ENCODE measurements around the gene VDR.

Gene VDR

DNA sequence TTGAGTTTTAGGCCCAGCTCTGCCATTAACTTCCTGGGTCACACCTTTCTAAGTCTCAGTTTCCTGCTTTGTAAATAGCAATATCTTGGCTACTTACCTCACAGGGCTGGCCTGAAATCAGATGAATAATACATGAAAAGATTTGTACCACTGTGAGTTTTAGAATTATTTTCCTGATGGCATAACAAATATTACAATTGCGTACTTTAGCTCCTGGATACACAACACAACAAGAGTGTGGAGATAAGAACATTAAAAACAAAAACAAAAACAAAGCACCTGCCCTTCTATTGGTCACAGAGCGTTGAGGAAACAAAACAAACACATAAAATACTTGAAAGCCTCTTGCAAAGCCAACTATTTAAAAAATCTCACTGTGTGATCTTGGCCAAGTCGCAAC lies 80.2 kb downstream of the VDR start:
- DNase-seq, result no peak

DNA sequence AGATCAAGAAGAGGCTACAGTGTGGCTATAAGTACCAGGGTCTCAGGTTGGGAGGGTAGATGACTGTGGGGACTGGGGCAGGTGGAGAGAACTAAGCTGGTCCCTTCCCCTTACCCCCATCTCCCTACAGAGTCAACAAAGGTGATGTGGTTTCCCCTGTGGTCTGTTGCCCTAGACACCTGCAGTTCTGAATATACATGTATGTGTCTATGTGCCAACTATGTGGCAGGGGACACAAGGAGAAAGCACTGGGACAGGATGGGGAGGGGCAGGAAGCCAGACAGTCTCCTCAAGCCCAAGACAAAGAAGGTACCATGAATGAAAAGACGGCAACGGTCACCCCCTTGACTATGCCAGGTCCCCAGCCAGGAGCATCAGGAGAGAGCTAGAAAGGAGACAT lies 80.6 kb downstream of the VDR start:
- DNase-seq, result no peak

DNA sequence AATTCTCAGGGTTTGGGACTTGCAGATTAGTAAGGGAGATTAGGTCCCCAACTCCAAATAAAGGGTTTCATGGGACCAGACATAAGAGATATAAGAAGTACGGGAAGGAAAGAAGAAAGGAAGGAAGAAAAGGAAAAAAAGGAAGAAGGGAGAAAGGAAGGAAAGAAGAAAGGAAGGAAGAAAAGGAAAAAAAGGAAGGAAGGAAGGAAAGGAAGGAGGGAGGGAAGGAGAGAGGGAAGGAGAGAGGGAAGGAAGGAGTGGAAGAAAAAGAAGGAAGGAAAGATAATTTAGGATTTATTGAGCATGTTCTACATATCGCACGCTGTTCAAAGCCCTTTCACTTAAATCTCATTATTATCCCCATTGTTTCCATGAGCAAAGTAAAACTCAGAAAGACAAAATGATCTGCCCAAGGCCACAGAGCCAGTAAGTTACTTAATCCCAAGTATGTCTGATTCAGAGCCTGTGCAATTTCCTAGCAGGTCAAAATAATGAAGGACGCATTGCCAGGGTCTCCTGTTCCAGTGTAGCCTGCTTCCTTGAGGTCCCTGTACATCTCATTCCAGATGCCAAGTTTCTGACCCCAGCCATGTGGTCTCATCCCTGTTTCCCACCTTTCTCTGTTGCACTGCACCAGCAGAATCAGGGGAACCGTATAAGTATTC lies 81.2 kb downstream of the VDR start:
- DNase-seq, result no peak

DNA sequence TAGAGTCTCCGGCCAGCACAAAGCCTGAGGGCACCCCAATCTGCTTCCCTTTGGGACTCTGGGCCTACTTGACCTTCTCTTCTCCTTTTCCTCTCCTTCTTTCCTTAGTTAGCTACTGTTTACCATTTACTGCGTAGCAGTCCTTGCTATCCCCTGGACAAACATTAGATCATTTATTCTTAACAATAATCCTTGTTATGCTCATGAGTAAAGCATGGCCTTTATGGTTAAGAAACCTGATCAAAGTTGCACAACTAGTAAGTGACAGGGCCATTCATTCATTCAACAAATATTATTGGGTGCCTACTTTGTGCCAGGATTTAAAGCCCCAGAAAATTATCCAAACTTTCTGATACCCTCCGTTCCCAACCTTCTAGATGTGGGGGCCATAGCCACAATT lies 81.9 kb downstream of the VDR start:
- no peak for DNase-seq

DNA sequence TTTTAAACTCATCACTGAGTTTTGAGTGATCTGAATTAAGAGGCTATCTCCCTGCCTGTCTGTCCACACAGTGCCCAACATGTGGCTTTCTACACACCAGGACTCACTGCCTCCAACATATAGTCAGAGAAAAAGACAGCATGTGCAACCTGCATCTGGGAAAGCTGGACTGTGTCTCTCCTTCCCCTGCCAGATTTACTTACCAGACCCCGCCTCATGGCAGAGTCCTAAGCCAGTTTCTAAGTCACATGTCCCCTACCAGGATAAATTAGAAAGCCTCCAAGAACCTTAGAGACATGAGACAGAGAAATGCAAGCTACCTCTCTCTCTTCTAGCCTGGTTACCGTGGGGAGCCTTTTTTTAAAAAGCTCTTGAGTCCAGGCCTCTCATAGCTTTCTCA lies 82.4 kb downstream of the VDR start:
- DNase-seq, result no peak

DNA sequence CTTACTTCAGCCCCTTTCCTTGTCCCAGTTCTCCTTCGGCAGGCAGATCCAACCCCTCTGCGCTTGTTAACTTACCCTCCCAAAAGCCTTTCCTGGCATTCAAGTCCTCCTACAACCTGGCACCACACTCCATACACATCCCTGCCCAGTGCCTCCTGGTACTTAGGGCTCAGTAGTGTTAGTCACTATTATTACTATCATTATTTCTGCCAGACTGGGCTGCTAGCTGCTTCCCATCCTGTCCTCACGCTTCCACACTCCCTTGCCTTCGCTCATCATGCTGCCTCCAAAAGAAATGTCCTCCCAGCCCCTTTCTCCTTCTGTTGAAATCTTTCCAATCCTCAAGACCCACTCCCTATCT lies 83.5 kb downstream of the VDR start:
- no peak for DNase-seq

DNA sequence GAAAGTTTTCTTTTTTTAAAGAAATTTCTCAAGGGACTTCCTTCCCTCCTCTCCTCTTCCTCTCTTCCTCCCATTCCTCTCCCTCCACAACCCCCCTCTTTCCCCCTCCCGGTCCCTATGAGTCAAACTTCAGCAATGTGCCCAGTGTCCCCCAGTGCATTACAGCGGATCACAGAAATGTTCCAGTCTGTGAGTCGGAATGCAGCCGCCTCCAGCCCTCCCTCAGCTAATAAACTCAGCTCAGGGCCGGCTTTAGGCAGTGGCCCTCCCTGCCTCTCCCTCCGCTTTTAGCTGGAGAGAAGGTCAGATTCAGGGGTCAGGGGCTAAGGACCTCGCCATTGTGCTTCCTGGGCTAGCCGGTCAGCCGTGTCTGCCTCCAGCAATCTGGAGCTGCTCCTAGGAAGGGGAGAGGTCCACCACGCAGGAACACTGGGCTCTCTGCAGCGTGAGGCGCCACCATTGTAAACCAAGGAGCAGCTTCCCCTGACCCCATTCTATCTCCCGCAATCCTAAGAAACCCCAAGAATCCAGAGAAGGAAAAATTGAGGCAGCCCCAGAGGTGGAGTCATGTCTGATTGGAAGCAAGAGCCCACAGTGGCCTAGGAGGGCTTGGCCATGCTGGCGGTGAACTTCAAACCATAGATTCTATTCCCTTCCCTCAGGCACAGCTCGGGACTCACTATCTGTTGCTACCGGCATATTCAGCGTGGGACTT lies 84.0 kb downstream of the VDR start:
- no peak for DNase-seq

DNA sequence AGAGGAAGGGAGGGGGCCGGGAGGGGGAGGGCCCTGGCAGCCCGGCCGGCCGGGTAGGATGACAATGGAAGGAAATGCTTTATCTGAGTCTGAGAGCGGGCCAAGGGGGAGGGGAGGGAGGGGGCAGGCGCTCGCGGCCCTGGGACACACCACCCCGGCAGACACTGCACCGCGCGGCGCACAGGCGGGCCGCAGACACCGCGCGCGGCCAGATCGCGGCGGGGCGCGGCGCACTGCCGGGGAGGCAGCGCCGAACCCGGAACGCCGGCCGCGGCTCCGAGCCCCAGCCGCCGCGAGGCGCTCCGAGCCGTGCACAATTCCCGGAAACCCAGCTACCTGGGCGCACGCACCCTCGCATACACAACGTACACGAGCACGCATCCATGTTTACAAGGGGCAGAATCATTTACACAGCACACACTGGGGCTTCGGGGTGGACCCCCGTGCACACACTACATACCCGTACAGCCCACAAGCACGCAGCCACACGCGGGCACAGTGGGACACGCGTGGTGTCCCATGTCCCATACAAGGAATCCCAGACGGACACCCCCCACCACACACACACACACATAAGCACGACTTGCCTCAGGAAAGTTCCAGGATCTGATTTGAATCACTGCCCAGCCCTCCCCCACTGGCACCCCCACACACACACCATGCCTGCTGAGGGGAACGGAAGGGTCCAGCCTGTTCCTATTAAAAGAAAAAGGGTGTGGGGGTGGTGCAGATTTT lies 84.7 kb downstream of the VDR start, which contains the start of gene HDAC7:
HDAC7 (minus strand) TSS at position 8 of the 735 bp plus-strand sequence. CDS start 118 bp downstream, outside the sequence.
- peak; percentile 80 for DNase-seq

DNA sequence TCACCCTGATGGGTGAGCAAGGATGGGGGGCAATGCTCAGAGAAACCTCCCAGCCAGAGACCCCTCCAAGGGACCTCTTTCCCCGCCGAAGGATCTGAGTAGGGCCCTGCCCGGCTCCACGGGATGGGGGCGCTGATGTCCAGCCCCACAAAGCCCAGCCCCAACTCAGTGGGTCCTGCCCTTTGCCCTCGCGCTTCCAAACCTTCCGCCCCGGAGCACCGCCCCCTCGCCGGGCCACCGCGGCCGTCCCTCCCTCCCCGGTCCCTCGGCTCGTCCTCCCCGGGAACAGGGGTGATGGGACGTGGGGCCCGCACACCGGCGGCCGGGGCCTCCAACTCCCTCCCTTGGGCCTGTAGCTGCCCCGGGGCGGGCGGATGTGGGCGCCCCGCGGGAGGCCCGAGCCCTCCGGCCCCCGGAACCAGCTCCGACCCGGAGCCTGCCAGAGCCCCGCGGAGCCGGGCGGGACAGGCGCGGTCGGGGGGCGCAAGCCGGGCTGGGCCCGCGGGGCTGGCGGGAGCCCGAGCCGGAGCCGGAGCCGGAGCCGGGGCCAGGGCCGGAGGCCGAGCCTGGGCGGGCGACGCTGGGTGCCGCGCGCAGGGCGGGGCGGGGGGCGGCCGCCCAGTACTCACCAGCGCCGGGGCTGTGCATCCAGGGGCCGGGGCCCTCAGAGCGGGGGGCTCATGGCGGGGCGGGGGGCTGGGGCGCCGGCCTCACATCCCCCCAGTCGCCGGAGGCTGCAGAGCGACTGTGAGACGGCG lies 85.5 kb downstream of the VDR start:
- DNase-seq, result peak; percentile 70 to 78

DNA sequence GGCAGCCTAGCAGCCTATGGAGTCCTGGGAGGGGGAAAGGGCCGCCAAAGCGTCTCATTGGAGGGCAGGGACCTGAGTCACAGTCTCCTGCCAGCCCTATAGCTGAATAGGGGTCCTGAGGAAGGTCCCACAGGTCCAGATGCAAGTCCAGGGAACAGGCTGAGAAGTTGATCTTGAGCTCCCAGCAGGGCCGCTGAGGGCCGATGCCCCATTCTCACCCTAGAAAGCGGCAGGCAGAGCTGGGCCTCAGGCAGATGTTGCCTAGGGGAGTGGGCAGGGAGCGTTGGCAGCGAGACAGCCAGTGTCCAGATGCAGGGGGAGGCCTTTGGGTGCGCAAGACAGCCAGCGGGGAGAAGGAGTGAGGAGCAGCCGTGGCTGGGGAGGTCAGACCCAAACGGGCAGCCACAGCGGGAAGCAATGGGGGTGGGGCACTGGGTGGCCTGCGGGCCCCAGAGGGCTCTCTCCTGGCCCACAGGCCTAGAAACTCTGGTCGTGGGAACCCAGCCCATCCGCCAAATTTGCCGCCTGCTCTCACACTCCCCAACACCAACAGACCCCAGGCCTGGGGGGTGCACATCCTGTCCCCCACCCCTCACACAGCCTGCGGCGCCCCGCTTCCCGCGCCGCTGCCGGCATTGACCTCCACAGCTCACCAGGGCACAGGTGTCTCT lies 86.2 kb downstream of the VDR start:
- peak; percentile 61 to 66 for DNase-seq

DNA sequence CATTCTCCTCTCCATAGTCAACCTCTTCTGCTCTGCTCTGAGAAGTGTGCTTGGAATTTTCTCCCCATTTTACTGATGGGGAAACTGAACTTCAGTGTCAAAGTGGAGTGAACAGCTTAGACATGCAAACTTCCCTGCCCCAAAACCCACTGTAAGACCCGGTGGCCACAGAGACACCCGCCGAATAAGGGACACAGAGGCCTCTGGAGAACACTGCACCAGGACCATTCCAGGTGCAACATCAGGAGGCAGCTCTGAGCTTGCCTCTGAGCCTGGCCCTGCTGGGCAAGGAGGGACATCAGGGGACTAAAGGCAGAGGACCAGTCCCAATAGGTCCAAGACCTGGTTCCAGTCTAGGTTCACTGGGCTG lies 86.8 kb downstream of the VDR start:
- no peak for DNase-seq

DNA sequence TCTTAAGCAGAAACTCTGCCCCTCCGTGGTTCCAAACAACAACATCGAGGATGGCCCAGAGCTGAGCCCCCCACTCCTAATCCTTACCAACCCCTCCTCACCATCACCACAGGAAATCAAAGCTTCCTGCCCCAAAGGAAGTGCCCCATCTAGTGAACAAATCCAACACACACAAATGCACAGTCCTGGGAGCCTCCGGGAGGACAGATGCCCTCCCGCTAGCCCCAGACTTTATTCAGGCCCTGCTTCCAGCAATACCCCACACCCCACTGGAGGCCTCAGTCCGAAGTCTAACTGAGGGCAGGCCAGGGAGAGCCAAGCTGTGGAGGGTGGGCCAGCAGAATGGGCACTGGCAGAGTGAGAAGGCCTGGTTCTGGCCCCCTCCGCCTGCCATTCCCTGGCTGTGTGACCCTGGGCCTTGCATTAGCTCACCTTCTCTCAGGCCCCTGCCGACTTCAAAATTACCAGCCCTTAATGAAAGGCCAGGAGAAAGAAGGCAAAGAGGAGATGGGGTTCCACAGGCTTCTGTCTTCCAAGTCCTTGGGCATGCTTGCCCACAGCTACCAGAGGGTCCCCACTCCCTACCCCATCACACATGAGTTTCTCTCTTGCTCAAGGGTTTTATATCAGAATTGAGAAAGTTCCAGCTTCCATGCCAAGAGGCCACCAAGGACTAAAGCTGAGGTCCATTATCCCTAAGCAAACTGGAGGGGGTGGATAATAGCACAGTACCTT lies 87.4 kb downstream of the VDR start:
- peak; percentile 42 to 44 for DNase-seq

DNA sequence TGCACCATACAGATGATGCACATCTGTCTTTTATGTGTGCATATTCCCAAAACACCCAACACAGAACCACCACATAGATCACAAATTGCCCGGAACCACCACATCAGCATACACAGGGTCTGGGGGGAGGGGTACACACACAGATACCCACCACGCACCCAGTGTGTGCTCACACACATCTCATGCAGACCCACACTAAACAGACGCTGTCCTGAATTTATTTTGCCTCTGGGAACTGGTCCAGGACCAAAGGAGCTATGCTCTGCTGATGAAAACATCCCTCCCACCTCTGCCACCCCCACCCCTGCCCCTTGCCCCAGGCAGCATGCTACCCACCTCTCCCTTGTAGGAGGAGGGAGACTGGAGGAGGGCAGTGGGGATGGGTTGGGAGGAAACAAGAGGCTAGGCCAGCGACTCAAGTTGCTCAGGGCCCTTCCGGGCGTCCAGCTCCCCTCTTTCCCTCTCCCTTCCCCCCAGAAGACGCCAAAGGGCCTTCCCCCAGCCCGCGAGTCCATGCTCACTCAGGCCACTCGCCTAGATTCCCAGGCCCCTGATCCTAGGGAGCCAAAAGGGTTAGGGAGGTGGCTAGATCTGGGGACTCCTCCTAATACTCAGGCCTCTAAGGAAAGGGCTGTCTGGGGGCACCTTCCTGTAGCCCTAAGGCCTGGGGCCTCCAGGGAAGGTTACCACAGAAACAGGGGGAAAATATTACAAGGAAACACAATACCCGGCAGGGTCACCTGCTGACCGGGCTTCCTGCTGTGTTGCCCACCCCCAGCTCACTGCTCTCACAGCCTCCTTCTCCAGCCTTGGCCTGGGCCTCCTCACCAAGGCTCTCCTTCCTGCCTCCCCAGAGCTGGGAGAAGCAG lies 88.2 kb downstream of the VDR start:
- DNase-seq, result peak in 1 of 2 experiments; percentile 46

DNA sequence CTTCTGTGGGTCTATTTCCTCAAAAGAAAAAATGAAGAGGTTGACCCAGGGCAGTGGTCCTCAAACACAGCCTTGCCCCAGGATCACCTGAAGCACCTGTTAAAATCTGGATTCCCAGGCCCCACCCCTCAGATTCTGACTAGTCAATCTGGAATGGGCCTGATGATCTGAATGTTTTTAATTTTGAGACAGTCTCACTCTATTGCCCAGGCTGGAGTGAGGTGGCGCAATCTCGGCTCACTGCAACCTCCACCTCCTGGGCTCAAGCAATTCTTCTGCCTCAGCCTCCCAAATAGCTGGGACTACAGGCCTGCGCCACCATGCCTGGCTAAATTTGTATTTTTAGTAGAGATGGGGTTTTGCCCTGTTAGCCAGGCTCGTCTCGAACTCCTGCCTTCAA lies 89.3 kb downstream of the VDR start:
- peak in 1 of 2 experiments; percentile 22 for DNase-seq

DNA sequence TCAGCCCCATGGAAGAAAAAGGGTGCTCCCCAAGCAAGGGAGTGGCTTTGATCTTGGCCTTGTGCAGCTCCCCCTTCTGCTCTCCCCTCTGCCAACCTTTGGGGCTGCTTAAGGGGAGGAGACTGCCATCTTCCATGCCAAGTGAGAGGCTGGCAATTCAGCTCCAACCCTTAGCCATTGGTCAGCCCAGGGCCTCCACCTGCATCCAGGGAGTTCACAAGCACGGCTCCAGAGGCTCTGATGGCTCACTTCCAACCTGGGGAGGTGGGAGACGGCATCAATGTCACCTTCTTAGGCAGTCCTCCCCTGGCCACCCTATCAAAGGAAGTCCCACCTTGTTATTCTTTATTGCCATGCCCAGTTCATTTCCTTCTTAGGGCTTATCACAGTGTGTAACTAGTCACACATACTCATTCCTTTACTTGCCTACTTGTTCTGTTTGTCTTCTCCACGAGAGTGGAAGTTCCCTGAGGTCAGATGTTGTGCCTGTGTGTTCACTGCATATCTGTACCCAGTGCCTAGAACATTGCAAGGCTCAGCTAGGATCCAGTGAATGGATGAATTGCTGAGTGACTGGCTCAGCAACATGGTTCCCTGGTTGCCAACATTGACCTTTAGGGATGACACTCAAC lies 90.1 kb downstream of the VDR start:
- peak; percentile 44 to 49 for DNase-seq

DNA sequence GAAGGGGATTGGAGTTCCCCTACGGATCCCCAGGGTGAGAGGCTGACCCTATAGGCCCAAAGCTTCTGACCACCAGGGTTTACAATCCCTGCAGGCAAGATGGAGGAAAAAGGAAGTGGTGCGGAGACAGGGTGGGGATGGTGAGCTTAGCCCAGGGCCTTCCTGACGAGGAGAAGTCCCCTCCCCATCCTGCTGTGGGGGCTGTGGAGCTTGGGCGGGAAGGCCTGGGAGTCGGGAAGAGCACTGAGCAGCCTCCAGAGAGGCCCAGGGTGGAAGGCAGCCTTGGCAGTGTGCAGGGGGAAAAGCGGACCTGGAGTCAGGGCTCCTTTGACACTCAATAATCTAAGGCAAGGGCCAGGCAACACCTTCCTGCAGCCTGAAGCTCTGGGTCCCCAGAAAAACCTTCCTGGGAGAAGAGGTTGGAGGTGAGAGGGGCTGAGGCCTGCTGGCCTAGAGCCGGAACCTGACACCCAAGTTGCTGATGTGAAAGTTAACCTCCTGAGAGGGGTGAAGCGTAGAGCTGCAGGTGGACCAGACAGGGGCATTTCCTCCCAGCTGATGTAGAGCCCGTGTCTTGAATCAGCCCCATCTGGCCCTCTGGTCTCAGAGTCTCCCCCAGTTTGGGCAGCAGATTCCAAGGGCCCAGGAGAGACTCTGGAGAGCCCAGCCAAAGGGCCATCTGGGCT lies 91.1 kb downstream of the VDR start:
- peak; percentile 26 to 48 for DNase-seq

DNA sequence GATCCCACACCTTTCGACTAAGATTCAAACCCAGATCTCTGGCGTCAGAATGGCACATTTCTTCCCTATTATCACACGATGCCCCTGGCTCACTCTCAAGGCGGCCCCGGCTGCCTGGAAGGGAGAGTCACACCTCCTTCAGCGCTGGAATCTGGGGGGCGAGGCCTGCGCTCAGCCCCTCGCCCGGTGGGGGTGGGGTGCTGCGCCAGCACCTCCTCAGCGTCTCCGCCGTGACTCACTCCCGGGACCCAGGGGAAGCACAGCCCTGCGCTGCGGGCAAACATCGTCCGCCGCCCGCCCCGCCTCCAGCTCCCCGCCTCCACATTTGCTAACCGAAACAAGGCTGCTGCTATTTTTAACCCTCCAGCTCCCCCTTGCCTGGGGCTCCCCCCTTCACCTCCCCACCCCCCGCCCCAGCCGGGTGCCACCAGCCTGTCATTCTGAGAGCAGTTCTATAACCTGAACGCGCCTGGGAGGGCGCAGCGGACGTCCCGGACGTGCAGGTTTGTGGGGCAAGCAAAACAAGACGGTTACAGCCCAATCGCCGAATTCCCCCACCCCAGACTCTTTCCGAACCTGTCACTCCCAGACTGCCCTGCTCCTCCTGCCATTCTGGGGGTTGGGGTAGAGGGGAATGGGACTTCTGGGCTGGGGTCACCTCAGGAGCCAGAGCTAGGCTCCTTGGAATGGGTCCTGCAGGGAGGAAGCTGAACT lies 91.8 kb downstream of the VDR start:
- peak; percentile 95 to 96 for DNase-seq

DNA sequence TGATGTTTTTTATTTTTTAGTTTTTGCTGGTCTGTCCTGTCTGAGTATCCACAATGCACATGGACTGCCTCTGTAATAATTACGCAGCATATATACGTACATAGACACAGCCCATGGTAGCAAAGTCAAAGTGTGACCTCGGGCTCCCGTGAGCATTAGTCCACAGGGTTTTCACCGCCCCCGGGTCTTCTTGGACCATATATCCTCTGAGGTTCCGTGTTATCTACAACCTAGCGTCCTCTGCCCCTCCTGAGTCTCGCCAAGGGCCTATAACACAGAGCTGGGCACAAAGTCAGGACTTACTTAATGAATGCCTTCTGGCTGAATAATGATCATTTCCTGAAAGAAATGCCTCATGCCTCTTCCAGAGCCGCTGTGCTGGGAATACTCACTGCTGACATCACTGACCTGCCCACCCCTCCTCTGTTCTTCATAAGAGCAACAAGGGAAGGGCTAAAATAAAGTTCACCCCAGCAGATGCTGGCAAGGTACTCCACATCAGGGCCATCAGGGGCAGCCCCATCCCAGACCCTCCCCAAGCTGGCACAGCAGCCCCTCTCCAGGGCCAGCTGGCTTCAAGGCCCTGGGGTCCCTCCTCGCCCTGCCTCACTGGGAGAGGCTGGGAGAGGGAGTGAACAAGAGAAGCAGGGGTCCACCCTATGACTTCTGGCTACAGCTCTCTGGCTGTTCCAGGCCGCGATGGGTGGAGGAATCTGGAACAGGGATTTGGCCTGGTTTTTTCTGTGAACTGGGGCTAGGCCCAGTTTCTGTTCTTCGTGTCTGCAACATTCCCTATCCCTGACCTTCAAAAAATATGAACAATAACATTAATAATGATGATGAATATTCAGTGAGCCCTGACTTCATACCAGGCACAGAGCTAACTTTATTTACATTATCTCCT lies 93.0 kb downstream of the VDR start:
- peak; percentile 28 to 32 for DNase-seq
